Prostate gland (tissue), 2 donors: Measurements from ENCODE around the gene ARFIP1. TPM values are rescaled to one million over a fixed set of nuclear protein-coding genes. Genes with fewer than 3 reads are reported as not detected.

Source experiments
- DNase-seq: peaks from one replicate; pipeline ENCODE4 v3.0.0-alpha.2; 2019; ENCODE audit warnings: low spot score
- H3K27ac ChIP-seq, 2 donors: fragments of 200-600 bp; sonication (generic); 2 replicates each; pipeline ENCODE4 v1.5.1; 2017 to 2019
- H3K27me3 ChIP-seq: fragments of 200-600 bp; sonication (generic); replicated peaks from 2 replicates; pipeline ENCODE4 v1.5.1; 2019; ENCODE audit not compliant: insufficient read depth
- H3K36me3 ChIP-seq, 2 donors: fragments of 200-600 bp; sonication (generic); 1 replicate in 1 of 2; 2 replicates in 1 of 2; pipeline versions ENCODE4 v1.5.1 to v1.8.1; 2017 to 2019
- H3K4me1 ChIP-seq: fragments of 200-600 bp; sonication (generic); replicated peaks from 2 replicates; pipeline ENCODE4 v1.5.1; 2019
- H3K4me3 ChIP-seq, 2 donors: fragments of 200-600 bp; sonication (generic); 2 replicates each; pipeline ENCODE4 v1.5.1; 2017 to 2019
- H3K9me3 ChIP-seq: fragments of 200-600 bp; sonication (generic); 2 replicates; pipeline ENCODE4 v1.5.1; 2017
- CTCF ChIP-seq, 4 experiments: fragments of 200-600 bp in 2 of 4; fragments of 450-650 bp in 2 of 4; sonication (generic) in 2 of 4; IDR thresholded peaks; 1 replicate in 3 of 4; 2 replicates in 1 of 4; pipeline ENCODE4 v1.5.1; 2016 to 2019; ENCODE audit warnings: antibody characterized with exemption in 4 of 4, mild to moderate bottlenecking in 2 of 4, moderate library complexity in 2 of 4
- POLR2A ChIP-seq: fragments of 450-650 bp; IDR thresholded peaks from one replicate; pipeline ENCODE4 v1.6.1; 2016; ENCODE audit warnings: antibody characterized with exemption, mild to moderate bottlenecking
- POLR2AphosphoS5 ChIP-seq: sonication (generic); formaldehyde crosslinking; IDR thresholded peaks from one replicate; pipeline ENCODE4 v1.6.1; 2017; ENCODE audit warnings: antibody characterized with exemption
- WGBS: methylation state at CpG from one replicate; pipeline ENCODE4 v1.1.5; 2018; 5-methylcytosine and 5-hydroxymethylcytosine counted together
- intact Hi-C: fragments of 100-400 bp; cut with DNase I; formaldehyde crosslinking; loops from one replicate; pipeline ENCODE4 v1.14.2; 2022
- total RNA-seq, 2 donors: library from RNA; depleted of rRNA; stranded (reverse); fragments of >200 nt; gene quantifications; one replicate each; pipeline ENCODE4 v1.1.0, GENCODE V29; 2016

The ARFIP1 gene
- total RNA-seq, 2 donors from 2014 or later = 34.7 to 38.9 TPM

GRCh38 chr4:152909901-152910300 is 130.1 kb downstream of the ARFIP1 start:
- intact Hi-C loops = no loop called here
- 85% methylated on average over 4 of the region's 4 CpGs for WGBS

GRCh38 chr4:152910521-152910920 is 130.8 kb downstream of the ARFIP1 start:
- no peaks in the 10 kb centered on the region for H3K4me1 ChIP-seq
- WGBS = 63% methylated on average over 3 of the region's 3 CpGs
- no peaks in the 10 kb centered on the region for H3K27me3 ChIP-seq
- H3K27ac ChIP-seq = no peak overlapping the region
- H3K36me3 ChIP-seq = no peaks in the 10 kb centered on the region
- intact Hi-C loops = no loop called here
- no peaks in the 10 kb centered on the region for H3K9me3 ChIP-seq
- TF ChIP-seq POLR2A (no peak), CTCF (IDR thresholded peaks at IDR 0.05) (peak in 1 of 4 experiments; percentile 7)
- no peak overlapping the region for H3K4me3 ChIP-seq
- no peak for DNase-seq

More at GRCh38 chr4:152909901-152910300, 130.1 kb downstream of the ARFIP1 start:
- no peaks in the 10 kb centered on the region for H3K4me1 ChIP-seq
- H3K27ac ChIP-seq = no peak overlapping the region
- DNase-seq = no peak
- no peaks in the 10 kb centered on the region for H3K27me3 ChIP-seq
- no peak overlapping the region for H3K4me3 ChIP-seq
- no peaks in the 10 kb centered on the region for H3K9me3 ChIP-seq
- no peak for TF ChIP-seq CTCF (IDR thresholded peaks at IDR 0.05)
- no peak for TF ChIP-seq POLR2AphosphoS5
- TF ChIP-seq POLR2A = no peak
- no peaks in the 10 kb centered on the region for H3K36me3 ChIP-seq

GRCh38 chr4:152917543-152918395 is 138.0 kb downstream of the ARFIP1 start:
- H3K27ac ChIP-seq = no peak overlapping the region
- DNase-seq = no peak
- WGBS = 91% methylated on average over 3 of the region's 3 CpGs
- H3K9me3 ChIP-seq = no peaks in the 10 kb centered on the region
- no peaks in the 10 kb centered on the region for H3K4me1 ChIP-seq
- H3K4me3 ChIP-seq = no peak overlapping the region
- no peaks in the 10 kb centered on the region for H3K36me3 ChIP-seq
- H3K27me3 ChIP-seq = no peaks in the 10 kb centered on the region
- intact Hi-C loops = no loop called here
- no peak for TF ChIP-seq CTCF (IDR thresholded peaks at IDR 0.05)
- TF ChIP-seq POLR2AphosphoS5 = no peak
- no peak for TF ChIP-seq POLR2A

- no peaks in the 10 kb centered on the region for H3K4me1 ChIP-seq
- no peaks in the 10 kb centered on the region for H3K36me3 ChIP-seq
- DNase-seq = no peak
- no peaks in the 10 kb centered on the region for H3K9me3 ChIP-seq
- H3K27me3 ChIP-seq = no peaks in the 10 kb centered on the region
- 98% methylated on average over 2 of the region's 2 CpGs for WGBS
- H3K4me3 ChIP-seq = no peak overlapping the region
- intact Hi-C loops = no loop called here
- no peak overlapping the region for H3K27ac ChIP-seq
- TF ChIP-seq POLR2AphosphoS5 (no peak), POLR2A (no peak), CTCF (IDR thresholded peaks at IDR 0.05) (no peak)
These were observed 140.1 kb downstream of the ARFIP1 start for GRCh38 chr4:152919826-152920225.

- Histone ChIP-seq H3K27ac (no peak overlapping the region), H3K27me3 (no peaks in the 10 kb centered on the region), H3K9me3 (no peaks in the 10 kb centered on the region), H3K4me3 (no peak overlapping the region), H3K4me1 (no peaks in the 10 kb centered on the region), H3K36me3 (no peaks in the 10 kb centered on the region)
- no peak for DNase-seq
- WGBS = 38% methylated on average over 1 of the region's 1 CpG
- intact Hi-C loops = no loop called here
- no peak for TF ChIP-seq POLR2A
- no peak for TF ChIP-seq CTCF (IDR thresholded peaks at IDR 0.05)
- no peak for TF ChIP-seq POLR2AphosphoS5
These were observed 141.0 kb downstream of the ARFIP1 start for GRCh38 chr4:152920768-152921167.
